ENCODE measurements around the gene SLC36A3.
"Not testable (repeated sequence)": the region's sequence is repeated elsewhere in the genome, so short reads cannot be mapped to it uniquely, and the experiment has no call there.

SLC36A3 gene

DNA sequence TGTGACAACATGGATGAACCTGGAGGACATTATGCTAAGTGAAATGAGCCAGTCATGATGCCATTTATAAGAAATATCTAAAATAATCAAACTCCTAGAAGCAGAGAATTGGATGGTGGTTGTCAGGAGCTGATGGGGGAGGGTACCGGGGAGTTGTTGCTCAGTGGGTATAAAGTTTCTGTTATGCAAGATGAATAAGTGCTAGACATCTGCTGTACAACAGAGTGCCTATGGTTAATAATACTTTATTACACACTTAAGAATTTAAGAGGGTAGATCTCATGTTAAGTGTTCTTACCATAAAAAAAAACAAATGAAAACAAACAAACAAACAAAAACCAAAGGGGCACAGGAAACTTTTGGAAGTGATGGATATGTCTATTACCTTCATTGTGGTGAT lies 66.7 kb downstream of the SLC36A3 start:
- DNase-seq: no peak

- not testable (repeated sequence) for DNase-seq
Measured at GRCh38 chr5:151235239-151235571, 68.4 kb downstream of the SLC36A3 start.

GRCh38 chr5:151234476-151235238 lies 68.9 kb downstream of the SLC36A3 start:
- no peak for DNase-seq

DNA sequence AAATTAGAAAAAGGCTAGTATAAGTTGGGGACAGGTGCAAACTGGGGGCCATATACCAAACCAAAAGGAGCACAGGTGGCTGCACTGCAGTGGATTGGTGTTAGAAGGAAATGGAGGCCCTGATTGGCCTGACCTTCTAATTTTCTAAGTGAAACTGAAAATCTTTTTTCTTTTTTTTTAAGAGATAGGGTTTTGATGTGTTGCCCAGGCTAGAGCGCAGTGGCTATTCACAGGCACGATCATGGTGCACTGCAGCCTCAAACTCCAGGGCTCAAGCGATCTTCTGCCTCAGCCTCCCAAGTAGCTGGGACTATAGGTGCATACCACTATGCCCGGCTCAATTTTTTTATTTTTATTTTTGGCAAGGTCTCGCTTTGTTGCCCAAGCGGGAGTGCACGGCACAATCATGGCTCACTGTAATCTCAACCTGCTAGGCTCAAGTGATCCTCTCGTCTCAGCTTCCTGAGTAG lies 69.9 kb downstream of the SLC36A3 start:
- DNase-seq: no peak

DNA sequence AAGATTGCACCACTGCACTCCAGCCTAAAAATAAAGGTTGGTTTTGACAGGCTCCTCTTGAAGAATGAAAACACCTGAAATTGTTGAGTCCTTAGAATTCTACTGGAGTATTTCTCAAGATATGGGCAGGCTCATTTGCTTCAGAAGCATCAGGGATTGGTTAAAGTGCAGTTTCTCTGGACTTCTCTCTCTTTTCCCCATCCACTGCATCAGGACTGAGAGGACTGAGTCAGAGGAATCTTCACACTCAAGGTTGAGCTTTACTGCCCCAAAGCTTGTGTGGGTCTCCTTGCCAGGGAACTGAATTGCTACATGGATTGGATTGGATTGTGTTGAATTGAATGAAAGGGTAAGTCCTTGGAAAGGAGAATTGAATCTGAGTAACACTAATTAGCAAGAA lies 72.2 kb downstream of the SLC36A3 start:
- DNase-seq: no peak

DNA sequence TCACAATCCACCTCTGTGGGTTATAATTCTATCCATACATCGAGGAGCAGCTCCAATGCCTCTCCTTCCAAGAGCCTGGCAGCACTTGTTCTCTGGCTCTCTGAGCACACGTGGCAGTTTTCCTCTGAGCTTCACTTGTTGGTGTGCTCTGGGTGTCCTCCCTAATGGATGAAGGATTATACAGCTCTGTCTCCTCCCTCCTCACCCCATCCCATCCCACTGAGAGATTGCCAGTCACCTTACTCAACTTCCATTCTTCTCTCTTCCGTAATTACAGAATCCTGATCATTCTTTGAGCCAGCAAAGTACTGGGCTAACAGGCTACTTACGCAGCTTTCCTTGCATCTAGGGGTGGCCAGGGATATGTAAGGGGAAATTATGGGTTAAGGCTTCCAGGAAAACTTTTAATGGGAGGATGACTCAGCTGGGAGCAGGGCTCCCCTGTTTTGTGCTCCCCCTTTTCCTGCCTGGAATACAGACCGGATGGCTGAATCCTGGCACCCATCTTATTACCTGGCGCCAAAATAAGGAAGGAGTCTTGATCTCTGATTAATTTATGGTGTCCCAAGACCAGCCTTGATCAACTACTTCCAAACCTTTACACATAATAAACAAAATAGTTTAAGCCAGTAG lies 73.4 kb downstream of the SLC36A3 start:
- DNase-seq: no peak

DNA sequence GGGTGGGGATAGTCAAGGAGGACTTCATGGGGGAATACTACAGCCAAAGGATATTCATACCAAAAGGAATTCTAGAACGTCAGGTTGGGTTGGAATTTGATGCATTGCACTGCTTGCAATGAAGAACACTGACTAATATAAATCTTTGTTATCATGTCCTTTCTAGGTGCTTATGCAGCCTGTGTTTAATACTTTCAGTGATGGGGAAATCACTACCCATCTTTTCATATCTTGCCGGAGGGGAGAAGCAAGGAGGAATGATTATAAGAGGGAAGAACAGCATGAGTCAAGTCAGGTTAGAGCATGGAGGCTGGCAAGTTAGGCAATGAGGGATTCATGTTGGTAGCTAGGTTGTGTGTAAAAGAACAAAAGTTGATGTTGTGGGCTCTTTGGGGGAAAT lies 74.6 kb downstream of the SLC36A3 start:
- DNase-seq: no peak

GRCh38 chr5:151227918-151228447 lies 75.6 kb downstream of the SLC36A3 start:
- no peak for DNase-seq
